HepG2 (cell line): ENCODE results near the gene IRX3. TPM values are rescaled to one million over a fixed set of nuclear protein-coding genes. Genes with fewer than 3 reads are reported as not detected.

Experiments
- CREB1 ChIP-seq, 2 experiments: fragments of 450-650 bp in 1 of 2; IDR thresholded peaks; 2 replicates each; pipeline ENCODE4 v1.6.1; 2016 to 2017; ENCODE audit warnings: control low read depth in 1 of 2, mild to moderate bottlenecking in 1 of 2, missing compliant biosample characterization in 1 of 2, missing genetic modification characterization in 1 of 2
- DDIT3 ChIP-seq: sonication (generic); formaldehyde crosslinking; IDR thresholded peaks from 2 replicates; pipeline ENCODE4 v1.4.0; 2020; ENCODE audit warnings: mild to moderate bottlenecking, missing genetic modification reagents
- DNMT3B ChIP-seq: conservative IDR thresholded peaks from 2 replicates; pipeline ENCODE4 v1.6.1; 2016; ENCODE audit warnings: missing biosample characterization, control low read depth
- GLMP ChIP-seq: sonication (generic); formaldehyde crosslinking; IDR thresholded peaks from 2 replicates; pipeline ENCODE4 v1.9.0; 2021; ENCODE audit warnings: missing genetic modification reagents, mild to moderate bottlenecking, borderline replicate concordance
- KDM6A ChIP-seq: IDR thresholded peaks from 2 replicates; pipeline ENCODE4 v1.6.1; 2016; ENCODE audit warnings: low read depth
- MYNN ChIP-seq: sonication (generic); formaldehyde crosslinking; IDR thresholded peaks from 2 replicates; pipeline ENCODE4 v1.4.0; 2020; ENCODE audit warnings: mild to moderate bottlenecking, low read depth, missing genetic modification reagents
- NFYC ChIP-seq: IDR thresholded peaks from 2 replicates; pipeline ENCODE4 v1.6.1; 2016; ENCODE audit warnings: missing genetic modification reagents, missing compliant biosample characterization
- POGZ ChIP-seq: sonication (generic); formaldehyde crosslinking; IDR thresholded peaks from 2 replicates; pipeline ENCODE4 v1.4.0; 2020; ENCODE audit warnings: mild to moderate bottlenecking, missing genetic modification reagents
- RCOR2 ChIP-seq: IDR thresholded peaks from 2 replicates; pipeline ENCODE4 v1.6.1; 2016; ENCODE audit warnings: missing biosample characterization, missing genetic modification reagents
- RXRB ChIP-seq: IDR thresholded peaks from 2 replicates; pipeline ENCODE4 v1.6.1; 2016; ENCODE audit warnings: borderline replicate concordance, missing genetic modification reagents, missing compliant biosample characterization
- SUZ12 ChIP-seq: fragments of 150-350 bp; IDR thresholded peaks from 2 replicates; pipeline ENCODE4 v1.6.1; 2014; ENCODE audit warnings: low read depth, low read length
- ZBTB44 ChIP-seq: sonication (generic); formaldehyde crosslinking; IDR thresholded peaks from 2 replicates; pipeline ENCODE4 v1.4.0; 2020; ENCODE audit warnings: missing genetic modification reagents
- ZNF124 ChIP-seq: sonication (generic); formaldehyde crosslinking; IDR thresholded peaks from 2 replicates; pipeline ENCODE4 v1.4.0; 2020; ENCODE audit warnings: missing genetic modification reagents
- ZNF343 ChIP-seq: sonication (generic); formaldehyde crosslinking; IDR thresholded peaks from 2 replicates; pipeline ENCODE4 v1.4.0; 2020; ENCODE audit warnings: mild to moderate bottlenecking, missing genetic modification reagents
- ZNF354B ChIP-seq: sonication (generic); formaldehyde crosslinking; IDR thresholded peaks from 2 replicates; pipeline ENCODE4 v1.8.0; 2022; ENCODE audit warnings: mild to moderate bottlenecking, missing genetic modification reagents
- ZSCAN12 ChIP-seq: sonication (generic); formaldehyde crosslinking; IDR thresholded peaks from 2 replicates; pipeline ENCODE4 v1.9.0; 2021; ENCODE audit warnings: mild to moderate bottlenecking, missing genetic modification reagents
- polyA plus RNA-seq, 8 experiments: library from polyadenylated mRNA; depleted of rRNA in 3 of 8; stranded (reverse) in 7 of 8; unstranded in 1 of 8; fragments of >200 nt; fragmentation: Illumina TruSeq in 4 of 8; extraction: Trizol in 4 of 8; gene quantifications; 2 replicates each; pipeline versions ENCODE4 v1.2.1 to v1.2.3, GENCODE V29; 2011 to 2016; ENCODE audit warnings: low read depth in 4 of 8, missing spikeins in 1 of 8, mixed read lengths in 1 of 8; ENCODE audit not compliant: insufficient read depth in 1 of 8
- total RNA-seq, 5 experiments: library from RNA; depleted of rRNA; stranded (reverse); fragments of >200 nt; fragmentation: Illumina TruSeq; extraction: Trizol; gene quantifications; 2 replicates each; pipeline ENCODE4 v1.2.3, GENCODE V29; 2016; ENCODE audit warnings: low read depth in 1 of 5
- TF ChIP-seq, protein P1 (sequence below): sonication (generic); formaldehyde crosslinking; IDR thresholded peaks from 2 replicates; pipeline ENCODE4 v1.9.0; 2022; ENCODE audit warnings: low read depth, missing genetic modification reagents
- TF ChIP-seq, protein P2 (sequence below): sonication (generic); formaldehyde crosslinking; IDR thresholded peaks from 2 replicates; pipeline ENCODE4 v1.8.0; 2022; ENCODE audit warnings: missing genetic modification reagents, mild to moderate bottlenecking, inconsistent platforms, borderline replicate concordance
- TF ChIP-seq, protein P3 (sequence below): sonication (generic); formaldehyde crosslinking; IDR thresholded peaks from 2 replicates; pipeline ENCODE4 v1.5.0; 2020; ENCODE audit warnings: mild to moderate bottlenecking, missing genetic modification reagents, moderate library complexity
- TF ChIP-seq, protein P4 (sequence below): sonication (generic); formaldehyde crosslinking; IDR thresholded peaks from 2 replicates; pipeline ENCODE4 v1.4.0; 2020; ENCODE audit warnings: mild to moderate bottlenecking, missing genetic modification reagents

The IRX3 gene
- total and polyA plus RNA-seq, 2 of the 13 experiments (the other 11 are each of a cell fraction or from before 2014, with no cell fraction given): 9.2 to 16.4 TPM

- no peak for TF ChIP-seq CREB1 (IDR thresholded peaks at IDR 0.05)
- TF ChIP-seq CREB1 (CRISPR knock-in tag; IDR thresholded peaks at IDR 0.05): no peak
- no peak for TF ChIP-seq SUZ12
- no peak for TF ChIP-seq ZNF354B (CRISPR knock-in tag)
- TF ChIP-seq, protein P1, sequence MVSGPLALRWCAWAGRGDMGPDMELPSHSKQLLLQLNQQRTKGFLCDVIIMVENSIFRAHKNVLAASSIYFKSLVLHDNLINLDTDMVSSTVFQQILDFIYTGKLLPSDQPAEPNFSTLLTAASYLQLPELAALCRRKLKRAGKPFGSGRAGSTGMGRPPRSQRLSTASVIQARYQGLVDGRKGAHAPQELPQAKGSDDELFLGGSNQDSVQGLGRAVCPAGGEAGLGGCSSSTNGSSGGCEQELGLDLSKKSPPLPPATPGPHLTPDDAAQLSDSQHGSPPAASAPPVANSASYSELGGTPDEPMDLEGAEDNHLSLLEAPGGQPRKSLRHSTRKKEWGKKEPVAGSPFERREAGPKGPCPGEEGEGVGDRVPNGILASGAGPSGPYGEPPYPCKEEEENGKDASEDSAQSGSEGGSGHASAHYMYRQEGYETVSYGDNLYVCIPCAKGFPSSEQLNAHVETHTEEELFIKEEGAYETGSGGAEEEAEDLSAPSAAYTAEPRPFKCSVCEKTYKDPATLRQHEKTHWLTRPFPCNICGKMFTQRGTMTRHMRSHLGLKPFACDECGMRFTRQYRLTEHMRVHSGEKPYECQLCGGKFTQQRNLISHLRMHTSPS (CRISPR knock-in tag): no peak
- TF ChIP-seq, protein P2, sequence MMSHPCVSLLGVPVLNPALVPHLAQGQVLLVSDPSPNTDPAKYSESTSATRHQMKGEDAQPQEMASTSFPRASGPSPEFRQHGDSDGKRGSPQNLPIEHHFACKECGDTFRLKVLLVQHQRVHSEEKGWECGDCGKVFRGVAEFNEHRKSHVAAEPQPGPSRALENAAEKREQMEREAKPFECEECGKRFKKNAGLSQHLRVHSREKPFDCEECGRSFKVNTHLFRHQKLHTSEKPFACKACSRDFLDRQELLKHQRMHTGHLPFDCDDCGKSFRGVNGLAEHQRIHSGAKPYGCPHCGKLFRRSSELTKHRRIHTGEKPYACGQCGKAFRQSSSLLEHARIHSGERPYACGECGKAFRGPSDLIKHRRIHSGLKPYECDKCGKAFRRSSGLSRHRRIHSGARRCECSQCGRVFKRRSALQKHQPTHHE (CRISPR knock-in tag): no peak
- no peak; the same call in 1 of the 2 replicates for TF ChIP-seq ZNF343 (CRISPR knock-in tag)
- TF ChIP-seq DNMT3B (CRISPR knock-in tag): 0 out of 2 replicates have a peak, but pooled peaks have one; percentile 34
- TF ChIP-seq KDM6A: no peak
- no peak for TF ChIP-seq ZBTB44 (CRISPR knock-in tag)
- peak; percentile 29; the same call in 1 of the 2 replicates for TF ChIP-seq POGZ
- TF ChIP-seq ZSCAN12 (CRISPR knock-in tag): no peak
- no peak for TF ChIP-seq DDIT3 (CRISPR knock-in tag)
- TF ChIP-seq ZNF124 (CRISPR knock-in tag): 0 out of 2 replicates have a peak, but pooled peaks have one; percentile 34
- TF ChIP-seq, protein P3, sequence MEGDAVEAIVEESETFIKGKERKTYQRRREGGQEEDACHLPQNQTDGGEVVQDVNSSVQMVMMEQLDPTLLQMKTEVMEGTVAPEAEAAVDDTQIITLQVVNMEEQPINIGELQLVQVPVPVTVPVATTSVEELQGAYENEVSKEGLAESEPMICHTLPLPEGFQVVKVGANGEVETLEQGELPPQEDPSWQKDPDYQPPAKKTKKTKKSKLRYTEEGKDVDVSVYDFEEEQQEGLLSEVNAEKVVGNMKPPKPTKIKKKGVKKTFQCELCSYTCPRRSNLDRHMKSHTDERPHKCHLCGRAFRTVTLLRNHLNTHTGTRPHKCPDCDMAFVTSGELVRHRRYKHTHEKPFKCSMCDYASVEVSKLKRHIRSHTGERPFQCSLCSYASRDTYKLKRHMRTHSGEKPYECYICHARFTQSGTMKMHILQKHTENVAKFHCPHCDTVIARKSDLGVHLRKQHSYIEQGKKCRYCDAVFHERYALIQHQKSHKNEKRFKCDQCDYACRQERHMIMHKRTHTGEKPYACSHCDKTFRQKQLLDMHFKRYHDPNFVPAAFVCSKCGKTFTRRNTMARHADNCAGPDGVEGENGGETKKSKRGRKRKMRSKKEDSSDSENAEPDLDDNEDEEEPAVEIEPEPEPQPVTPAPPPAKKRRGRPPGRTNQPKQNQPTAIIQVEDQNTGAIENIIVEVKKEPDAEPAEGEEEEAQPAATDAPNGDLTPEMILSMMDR (CRISPR knock-in tag): peak; percentile 71
- TF ChIP-seq MYNN (CRISPR knock-in tag): no peak
- no peak for TF ChIP-seq GLMP (CRISPR knock-in tag)
- TF ChIP-seq, protein P4, sequence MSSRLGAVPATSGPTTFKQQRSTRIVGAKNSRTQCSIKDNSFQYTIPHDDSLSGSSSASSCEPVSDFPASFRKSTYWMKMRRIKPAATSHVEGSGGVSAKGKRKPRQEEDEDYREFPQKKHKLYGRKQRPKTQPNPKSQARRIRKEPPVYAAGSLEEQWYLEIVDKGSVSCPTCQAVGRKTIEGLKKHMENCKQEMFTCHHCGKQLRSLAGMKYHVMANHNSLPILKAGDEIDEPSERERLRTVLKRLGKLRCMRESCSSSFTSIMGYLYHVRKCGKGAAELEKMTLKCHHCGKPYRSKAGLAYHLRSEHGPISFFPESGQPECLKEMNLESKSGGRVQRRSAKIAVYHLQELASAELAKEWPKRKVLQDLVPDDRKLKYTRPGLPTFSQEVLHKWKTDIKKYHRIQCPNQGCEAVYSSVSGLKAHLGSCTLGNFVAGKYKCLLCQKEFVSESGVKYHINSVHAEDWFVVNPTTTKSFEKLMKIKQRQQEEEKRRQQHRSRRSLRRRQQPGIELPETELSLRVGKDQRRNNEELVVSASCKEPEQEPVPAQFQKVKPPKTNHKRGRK (CRISPR knock-in tag): no peak
- TF ChIP-seq NFYC (CRISPR knock-in tag): no peak
- TF ChIP-seq RXRB (CRISPR knock-in tag): no peak
- TF ChIP-seq RCOR2 (CRISPR knock-in tag): no peak
Measured at GRCh38 chr16:54285414-54286089, 1.0 kb downstream of the IRX3 start (continued).
